Measurements from ENCODE around the gene ABCC12. TPM values are rescaled to one million over a fixed set of nuclear protein-coding genes. Genes with fewer than 3 reads are reported as not detected.

ABCC12 gene
- total and polyA plus RNA-seq, 4 donors = not detected

DNA sequence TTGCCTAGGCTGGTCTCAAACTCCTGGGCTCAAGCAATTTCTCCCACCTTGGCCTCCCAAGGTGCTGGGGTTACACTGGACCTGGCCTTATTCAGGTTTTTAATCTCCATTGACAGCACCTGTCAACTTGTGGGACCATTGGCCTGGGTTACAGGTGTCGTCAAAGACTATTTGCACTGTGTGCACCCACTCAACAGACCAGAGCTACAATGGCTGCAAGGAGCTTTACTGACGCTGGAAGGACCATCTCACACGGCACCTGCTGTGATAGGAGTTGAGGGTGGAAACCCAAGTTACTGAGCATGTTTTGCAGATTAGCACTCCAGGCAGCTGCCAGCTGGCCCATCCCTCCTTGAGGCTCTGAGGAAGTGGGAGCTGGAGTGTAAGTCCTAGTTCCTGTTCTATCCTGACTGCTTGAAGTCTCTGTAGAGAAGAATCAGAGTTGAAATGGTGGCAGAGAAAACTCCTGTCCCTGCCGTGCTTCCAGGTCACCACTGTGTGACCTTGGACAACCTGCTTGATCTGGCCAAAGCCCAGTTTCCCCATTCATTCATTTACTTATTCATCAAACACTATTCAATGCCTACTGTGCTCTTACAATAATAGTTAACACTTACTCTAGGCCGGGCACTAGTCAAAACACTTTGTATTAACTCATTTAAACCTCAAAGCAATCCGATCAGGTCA is 45.9 kb upstream of the ABCC12 start:
- Histone ChIP-seq H3K4me1 (ENCODE audit: control insufficient read depth in 5 of 5, insufficient read depth in 5 of 5, low read length in 5 of 5) (no peaks in the 10 kb centered on the region), H3K4me3 (no peak overlapping the region), H3K36me3 (ENCODE audit: control insufficient read depth in 4 of 4, insufficient read depth in 4 of 4, low read length in 4 of 4) (no peaks in the 10 kb centered on the region), H3K27me3 (ENCODE audit: control insufficient read depth in 3 of 3, insufficient read depth in 3 of 3, low read length in 2 of 3) (no peaks in the 10 kb centered on the region), H3K27ac (ENCODE audit: low read depth in 1 of 2, low read length in 1 of 2) (no peak overlapping the region), H3K9me3 (ENCODE audit: control insufficient read depth in 4 of 4, insufficient read depth in 3 of 4, low read length in 3 of 4) (peaks cover 0 to 3% (median 0%) of the 10 kb centered on the region in 4 donors), H3K9ac (ENCODE audit: insufficient read depth in 1 of 2, low read length in 2 of 2) (no peak overlapping the region)
- no peak for DNase-seq
- TF ChIP-seq, protein P1, sequence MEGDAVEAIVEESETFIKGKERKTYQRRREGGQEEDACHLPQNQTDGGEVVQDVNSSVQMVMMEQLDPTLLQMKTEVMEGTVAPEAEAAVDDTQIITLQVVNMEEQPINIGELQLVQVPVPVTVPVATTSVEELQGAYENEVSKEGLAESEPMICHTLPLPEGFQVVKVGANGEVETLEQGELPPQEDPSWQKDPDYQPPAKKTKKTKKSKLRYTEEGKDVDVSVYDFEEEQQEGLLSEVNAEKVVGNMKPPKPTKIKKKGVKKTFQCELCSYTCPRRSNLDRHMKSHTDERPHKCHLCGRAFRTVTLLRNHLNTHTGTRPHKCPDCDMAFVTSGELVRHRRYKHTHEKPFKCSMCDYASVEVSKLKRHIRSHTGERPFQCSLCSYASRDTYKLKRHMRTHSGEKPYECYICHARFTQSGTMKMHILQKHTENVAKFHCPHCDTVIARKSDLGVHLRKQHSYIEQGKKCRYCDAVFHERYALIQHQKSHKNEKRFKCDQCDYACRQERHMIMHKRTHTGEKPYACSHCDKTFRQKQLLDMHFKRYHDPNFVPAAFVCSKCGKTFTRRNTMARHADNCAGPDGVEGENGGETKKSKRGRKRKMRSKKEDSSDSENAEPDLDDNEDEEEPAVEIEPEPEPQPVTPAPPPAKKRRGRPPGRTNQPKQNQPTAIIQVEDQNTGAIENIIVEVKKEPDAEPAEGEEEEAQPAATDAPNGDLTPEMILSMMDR (IDR thresholded peaks at IDR 0.05; ENCODE audit: control extremely low read depth, extremely low read depth) = no peak
- no peak for ATAC-seq (ENCODE audit: insufficient read depth, low FRiP score)
- WGBS, 2 donors = 77 to 84% methylated on average over 6 of the region's 6 CpGs

DNA sequence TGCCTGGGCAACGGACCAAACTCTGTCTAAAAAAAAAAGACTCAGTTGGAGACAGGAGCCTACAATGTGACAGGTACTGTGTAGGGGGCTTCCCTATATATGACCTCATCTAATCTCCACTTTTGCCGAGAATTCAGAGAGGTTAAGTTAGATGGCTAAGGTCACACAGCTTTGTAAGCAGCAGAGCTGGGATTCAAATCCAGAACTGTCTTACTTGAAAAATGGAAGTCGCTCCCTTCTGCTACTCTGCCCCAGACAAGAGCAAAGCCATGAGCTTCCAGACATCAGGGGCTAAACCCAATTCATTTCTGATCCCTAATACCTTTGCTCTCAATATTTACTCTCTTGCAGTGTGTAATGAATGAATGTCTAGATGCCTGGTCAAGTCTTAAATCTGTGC is 41.5 kb upstream of the ABCC12 start:
- TF ChIP-seq, protein P1 (IDR thresholded peaks at IDR 0.05; ENCODE audit: control extremely low read depth, extremely low read depth) = no peak
- peaks cover 0 to 6% (median 0%) of the 10 kb centered on the region in 5 donors for H3K4me1 ChIP-seq (ENCODE audit: control insufficient read depth in 5 of 5, insufficient read depth in 5 of 5, low read length in 5 of 5)
- H3K36me3 ChIP-seq (ENCODE audit: control insufficient read depth in 4 of 4, insufficient read depth in 4 of 4, low read length in 4 of 4) = no peaks in the 10 kb centered on the region
- no peak overlapping the region for H3K9ac ChIP-seq (ENCODE audit: insufficient read depth in 1 of 2, low read length in 2 of 2)
- ATAC-seq (ENCODE audit: insufficient read depth, low FRiP score) (no peak), DNase-seq (no peak)
- H3K27me3 ChIP-seq (ENCODE audit: control insufficient read depth in 3 of 3, insufficient read depth in 3 of 3, low read length in 2 of 3) = no peaks in the 10 kb centered on the region
- no peak overlapping the region for H3K4me3 ChIP-seq
- WGBS, 2 donors = 83% methylated on average over 3 of the region's 3 CpGs
- H3K27ac ChIP-seq (ENCODE audit: low read depth in 1 of 2, low read length in 1 of 2) = no peak overlapping the region
- peaks cover 0 to 2% (median 0%) of the 10 kb centered on the region in 4 donors for H3K9me3 ChIP-seq (ENCODE audit: control insufficient read depth in 4 of 4, insufficient read depth in 3 of 4, low read length in 3 of 4)

DNA sequence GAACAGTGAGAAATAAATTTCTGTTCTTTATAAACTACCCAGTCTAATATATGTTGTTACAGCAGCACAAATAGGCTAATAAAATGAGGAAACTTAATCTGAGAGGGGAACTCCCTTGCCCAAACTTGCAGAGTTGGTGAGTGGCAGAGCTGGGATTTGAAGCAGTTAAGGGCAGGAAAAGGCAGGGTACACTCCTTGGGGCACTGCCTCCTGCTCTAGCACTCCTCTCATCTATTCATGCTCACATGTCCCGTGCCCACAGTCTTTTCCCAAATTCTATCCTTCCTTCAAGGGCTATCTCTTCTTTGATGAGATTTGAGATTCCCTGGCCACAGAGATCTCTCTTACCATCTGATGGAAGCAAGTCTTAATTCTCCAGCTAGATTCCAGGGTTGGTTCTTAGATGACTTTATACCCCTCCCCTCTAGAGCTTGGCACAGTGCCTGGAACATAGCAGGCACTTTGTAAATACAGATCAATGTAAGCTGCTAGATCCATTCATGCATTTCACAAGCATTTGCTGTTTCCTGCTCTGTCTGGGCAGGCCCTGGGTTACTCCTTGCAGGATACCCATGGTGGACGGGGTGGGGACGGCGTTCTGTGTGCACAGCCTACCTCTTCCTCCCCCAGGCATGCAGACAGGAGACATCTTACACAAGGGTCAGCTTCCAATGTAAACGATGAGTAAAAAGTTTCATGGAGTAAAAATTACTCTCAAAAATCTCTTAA is 39.2 kb upstream of the ABCC12 start:
- H3K4me1 ChIP-seq (ENCODE audit: control insufficient read depth in 5 of 5, insufficient read depth in 5 of 5, low read length in 5 of 5) = peaks cover 0 to 6% (median 0%) of the 10 kb centered on the region in 5 donors
- ATAC-seq (ENCODE audit: insufficient read depth, low FRiP score) (no peak), DNase-seq (peak; percentile 77 to 87 (median 86))
- 27 to 31% methylated on average over 5 of the region's 5 CpGs for WGBS, 2 donors
- TF ChIP-seq, protein P1 (IDR thresholded peaks at IDR 0.05; ENCODE audit: control extremely low read depth, extremely low read depth) = no peak
- no peaks in the 10 kb centered on the region for H3K36me3 ChIP-seq (ENCODE audit: control insufficient read depth in 4 of 4, insufficient read depth in 4 of 4, low read length in 4 of 4)
- H3K27ac ChIP-seq (ENCODE audit: low read depth in 1 of 2, low read length in 1 of 2) = no peak overlapping the region
- H3K4me3 ChIP-seq = no peak overlapping the region
- H3K27me3 ChIP-seq (ENCODE audit: control insufficient read depth in 3 of 3, insufficient read depth in 3 of 3, low read length in 2 of 3) = no peaks in the 10 kb centered on the region
- H3K9me3 ChIP-seq (ENCODE audit: control insufficient read depth in 4 of 4, insufficient read depth in 3 of 4, low read length in 3 of 4) = no peaks in the 10 kb centered on the region
- H3K9ac ChIP-seq (ENCODE audit: insufficient read depth in 1 of 2, low read length in 2 of 2) = no peak overlapping the region

All from lung (tissue), 12 donors.